ENCODE measurements around the gene MOCOS. TPM values are rescaled to one million over a fixed set of nuclear protein-coding genes. Genes with fewer than 3 reads are reported as not detected.

MOCOS gene
- total RNA-seq, 4 donors from 2014 or later, result 3.9 to 16.8 (median 8.7) TPM

GRCh38 chr18:36162981-36163380 lies 24.3 kb upstream of the MOCOS start:
- no peak for TF ChIP-seq CTCF (IDR thresholded peaks at IDR 0.05; ENCODE audit: low read depth)

- no peak for TF ChIP-seq CTCF (IDR thresholded peaks at IDR 0.05; ENCODE audit: low read depth)
Observed at GRCh38 chr18:36167692-36168218, 19.5 kb upstream of the MOCOS start.

GRCh38 chr18:36169938-36170337 lies 17.4 kb upstream of the MOCOS start:
- no peak for TF ChIP-seq CTCF (IDR thresholded peaks at IDR 0.05; ENCODE audit: low read depth)

GRCh38 chr18:36175481-36175880 lies 11.8 kb upstream of the MOCOS start:
- no peak for TF ChIP-seq CTCF (IDR thresholded peaks at IDR 0.05; ENCODE audit: low read depth)

- TF ChIP-seq CTCF (IDR thresholded peaks at IDR 0.05; ENCODE audit: low read depth), result no peak
Observed at GRCh38 chr18:36176177-36176584, 11.1 kb upstream of the MOCOS start.

GRCh38 chr18:36176711-36177110 lies 10.6 kb upstream of the MOCOS start:
- TF ChIP-seq CTCF (IDR thresholded peaks at IDR 0.05; ENCODE audit: low read depth), result no peak

- no peak for TF ChIP-seq CTCF (IDR thresholded peaks at IDR 0.05; ENCODE audit: low read depth)
Observed at GRCh38 chr18:36177913-36178312, 9.4 kb upstream of the MOCOS start.
